NOMO-1 (cell line): ENCODE data around the gene KDM5A.

Experiments used
- DNase-seq, 2 experiments: peaks; one replicate each; lab custom pipeline; 2025; ENCODE audit not compliant: unreplicated experiment in 2 of 2; lab: John Stamatoyannopoulos, UW

KDM5A gene

DNA sequence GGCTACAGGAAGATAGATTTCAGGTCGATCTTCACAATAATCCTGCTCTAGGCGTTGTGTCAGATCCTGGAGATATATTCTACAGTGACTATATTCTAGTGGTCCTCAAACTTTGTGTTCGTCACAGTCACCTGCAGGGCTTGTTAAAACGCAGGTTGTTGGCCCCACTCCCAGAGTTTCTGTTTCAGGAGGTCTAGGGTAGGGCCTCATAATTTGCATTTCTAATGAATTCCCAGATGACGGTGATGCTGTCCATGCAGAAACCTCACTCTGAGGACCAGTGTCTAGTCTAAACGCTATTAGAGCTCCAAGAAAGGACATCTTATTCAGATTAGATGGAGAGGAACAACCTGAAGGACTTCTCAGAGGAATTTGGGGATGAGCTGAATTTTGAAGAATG lies 113.3 kb downstream of the KDM5A start:
- DNase-seq, result no peak

DNA sequence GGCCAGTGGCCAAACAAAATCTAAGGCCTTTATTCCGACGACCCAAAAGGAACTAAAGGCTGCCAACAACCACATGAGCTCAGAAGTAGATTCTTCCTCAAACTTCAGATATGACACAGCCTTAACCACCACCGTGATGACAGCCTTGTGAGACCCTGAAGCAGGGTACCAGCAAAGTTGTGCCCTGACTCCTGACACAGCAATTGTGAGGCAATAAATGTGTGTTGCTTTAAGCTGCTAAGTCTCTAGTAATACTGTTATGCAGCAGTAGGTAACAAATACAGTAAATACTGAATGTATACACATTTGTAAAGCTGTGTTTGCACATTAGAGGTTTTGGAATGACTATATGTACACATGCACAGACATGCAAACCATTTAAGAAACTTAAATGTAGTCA lies 115.7 kb downstream of the KDM5A start:
- DNase-seq, result peak; percentile 24 to 50

DNA sequence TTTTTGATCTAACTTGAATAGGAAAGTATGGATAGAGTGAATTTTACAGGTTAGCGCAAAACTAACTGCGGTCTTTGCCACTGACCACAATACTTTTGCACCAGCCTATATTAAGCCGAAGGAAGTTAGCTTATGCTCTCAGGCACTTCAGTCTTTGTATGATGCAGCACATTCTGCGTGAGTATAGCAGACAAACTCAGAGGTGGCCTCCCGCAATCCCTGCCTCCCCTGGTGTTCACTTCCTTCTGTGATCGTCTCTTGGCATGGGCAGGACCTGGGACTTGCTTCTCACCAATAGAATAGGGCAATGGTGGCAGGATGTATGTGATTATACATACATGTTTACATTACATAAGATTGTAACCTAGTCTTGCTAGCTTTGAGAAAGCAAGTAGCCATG lies 116.2 kb downstream of the KDM5A start:
- DNase-seq, result peak; percentile 29 to 50

DNA sequence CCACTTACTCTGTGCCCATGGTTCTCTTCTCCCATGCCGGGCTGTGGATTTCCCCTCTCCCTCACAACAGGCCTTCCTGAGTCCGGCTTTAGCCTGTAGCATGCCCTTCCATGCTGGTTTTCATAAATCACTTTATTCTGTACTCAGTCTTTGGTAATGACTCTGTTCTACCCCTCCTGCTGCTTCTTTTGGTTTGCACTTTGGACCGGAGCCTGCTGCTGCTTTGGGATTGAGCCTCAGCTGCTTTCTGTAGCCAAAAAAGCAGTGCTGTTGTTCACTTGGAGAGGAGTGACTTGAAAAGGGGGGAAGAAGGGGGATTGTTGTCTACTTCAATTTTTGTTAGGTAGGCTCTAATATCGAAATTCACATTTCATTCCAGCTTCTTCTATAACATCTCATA lies 118.0 kb downstream of the KDM5A start:
- DNase-seq, result no peak

- DNase-seq, result no peak
These were observed 119.9 kb downstream of the KDM5A start for GRCh38 chr12:269191-269590.

- DNase-seq, result no peak
These were observed 120.7 kb downstream of the KDM5A start for GRCh38 chr12:268483-268840.

DNA sequence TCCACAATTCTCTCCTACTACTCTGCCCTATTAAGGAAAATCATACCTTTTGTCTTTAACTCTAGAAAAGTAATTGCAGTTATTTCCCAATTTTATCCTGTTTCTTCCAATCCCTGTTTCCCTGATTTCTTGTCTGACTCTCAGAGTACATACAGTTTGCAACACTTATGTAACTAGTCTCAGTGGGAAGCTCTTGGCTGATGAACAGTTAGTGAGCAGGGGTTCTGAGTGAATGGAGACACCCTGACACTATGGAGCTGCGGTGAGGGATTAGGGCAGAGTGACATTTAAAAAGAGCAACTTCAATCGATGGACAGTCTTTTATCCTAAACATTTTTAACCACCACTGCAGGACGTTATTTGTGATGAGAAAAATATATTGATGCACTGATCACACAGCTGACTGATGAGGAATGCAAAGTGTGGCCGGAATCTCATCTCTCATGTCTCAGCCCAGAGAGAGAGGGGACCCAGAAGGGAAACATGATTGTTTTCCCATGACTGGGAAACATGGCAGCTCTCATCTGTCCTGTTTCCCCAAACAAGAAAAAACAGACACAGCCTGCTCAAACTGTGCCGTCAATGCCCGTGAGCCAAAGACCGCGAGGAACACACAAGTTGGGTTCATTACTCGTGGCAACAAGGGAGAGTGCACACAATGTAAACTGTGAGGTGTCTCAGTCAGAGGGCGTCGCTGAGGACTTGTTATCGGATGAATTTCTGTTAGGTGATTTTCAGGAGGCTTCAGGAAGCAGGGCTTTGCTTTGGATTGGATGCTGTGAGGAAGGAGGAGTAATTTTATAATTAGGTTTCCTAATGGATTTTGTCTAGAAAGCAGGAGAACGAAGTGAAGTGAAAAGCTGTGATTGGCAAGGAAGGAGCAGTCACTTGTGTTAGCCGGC lies 121.3 kb downstream of the KDM5A start:
- DNase-seq, result no peak

DNA sequence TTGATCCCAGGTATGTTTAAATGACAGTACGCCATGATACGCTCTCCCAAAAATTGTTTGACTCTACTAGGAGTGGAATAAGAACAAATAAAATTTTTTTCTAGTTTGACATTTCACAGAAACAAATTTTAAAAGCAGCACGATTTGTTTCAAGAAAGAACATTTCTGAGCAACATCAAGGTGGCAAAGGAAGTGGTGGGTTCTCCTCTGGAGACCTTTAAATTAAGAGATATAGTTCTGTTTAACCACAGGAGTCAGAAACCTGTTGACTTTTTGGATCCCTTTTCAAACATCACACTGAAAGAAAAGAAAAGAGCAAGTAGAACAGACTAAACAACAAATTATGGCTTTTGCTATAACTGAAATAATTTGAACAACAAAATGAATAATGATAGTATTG lies 124.0 kb downstream of the KDM5A start:
- no peak for DNase-seq

DNA sequence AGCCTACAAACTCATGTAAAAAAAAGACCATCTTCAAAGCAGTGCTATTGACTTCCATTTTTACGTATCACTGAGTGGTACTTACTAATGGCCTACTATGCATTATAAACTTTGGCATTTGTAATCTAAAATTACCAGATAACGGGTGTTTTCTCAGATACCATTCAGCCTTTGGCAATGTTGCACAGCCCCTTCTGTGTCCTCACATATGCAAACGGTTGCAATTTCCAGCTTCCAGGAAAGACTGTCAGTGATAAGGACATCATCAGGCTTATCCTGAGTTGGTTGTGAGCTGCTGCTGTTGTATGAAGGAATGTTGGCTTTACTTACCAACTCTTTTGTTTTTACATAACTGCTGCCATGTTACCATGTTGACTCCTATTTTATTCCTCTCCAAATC lies 124.9 kb downstream of the KDM5A start:
- DNase-seq, result no peak

DNA sequence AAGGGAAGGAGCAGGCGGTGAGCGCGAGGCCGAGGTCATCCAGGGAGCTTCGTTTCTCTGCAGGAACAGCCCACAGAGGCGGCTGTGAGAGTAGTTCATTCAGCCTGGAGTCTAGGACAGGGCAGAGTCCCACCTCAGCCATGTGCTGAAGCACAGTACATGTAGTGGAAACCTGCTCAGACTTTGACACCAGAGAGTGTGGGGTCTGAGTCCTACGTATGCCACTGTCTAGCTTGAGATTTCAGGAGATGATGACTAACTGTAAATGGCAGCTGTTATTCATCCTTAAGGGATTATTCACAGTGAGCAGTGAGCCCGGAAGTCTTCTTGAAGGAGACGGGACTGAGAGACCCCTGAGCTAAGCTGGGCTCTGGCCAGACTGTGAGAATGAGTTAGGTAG lies 125.5 kb downstream of the KDM5A start:
- no peak for DNase-seq

DNA sequence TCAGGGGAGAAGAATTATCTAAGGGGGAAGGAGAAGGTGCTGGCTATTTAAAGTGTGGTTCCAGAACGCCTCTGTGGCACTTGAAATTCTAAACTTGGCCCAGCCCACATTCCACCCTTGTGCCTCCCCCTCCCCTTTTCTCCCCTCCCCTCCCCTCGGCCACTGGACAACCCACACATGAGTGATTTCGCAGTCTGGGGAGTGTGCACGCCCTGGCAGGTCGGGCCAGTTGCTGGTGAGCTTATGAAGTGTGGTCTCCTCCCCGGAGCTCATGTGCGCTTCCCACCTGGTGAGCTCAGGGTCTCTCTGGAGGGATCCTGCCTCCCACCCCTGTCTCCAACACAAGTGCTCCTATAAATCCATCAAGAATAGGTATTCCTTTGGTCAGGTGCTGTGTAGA lies 126.3 kb downstream of the KDM5A start, which contains the start of gene SLC6A13:
Gene SLC6A13 (minus strand): TSS at position 20 of the 400 bp plus-strand sequence. CDS start 2,784 bp downstream, outside the sequence.
- DNase-seq, result no peak

- DNase-seq, result no peak
These were observed 127.0 kb downstream of the KDM5A start for GRCh38 chr12:262113-262512.

GRCh38 chr12:257521-258321 lies 131.4 kb downstream of the KDM5A start:
- DNase-seq, result no peak

GRCh38 chr12:256958-257357 lies 132.2 kb downstream of the KDM5A start:
- no peak for DNase-seq

DNA sequence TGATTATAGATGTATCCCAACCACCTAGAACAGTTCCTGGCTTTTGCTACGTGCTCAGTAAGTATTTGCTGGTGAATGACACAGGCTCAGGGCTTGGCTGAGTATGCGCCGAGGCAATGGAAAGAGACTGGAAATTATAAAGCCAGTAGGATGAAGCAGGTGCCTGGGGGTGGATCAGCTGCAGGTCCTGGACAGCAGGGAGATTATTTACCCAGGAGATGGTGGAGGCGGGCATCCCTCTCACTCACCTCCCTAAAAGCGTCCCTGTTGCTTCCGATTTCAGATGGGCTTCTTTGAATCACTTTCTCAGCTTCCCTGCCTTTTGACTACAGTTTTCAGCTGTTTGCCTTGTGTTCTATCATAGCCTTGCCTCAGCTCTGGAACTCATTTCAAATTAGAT lies 132.9 kb downstream of the KDM5A start:
- no peak for DNase-seq

- DNase-seq, result no peak
These were observed 134.2 kb downstream of the KDM5A start for GRCh38 chr12:254912-255311.

DNA sequence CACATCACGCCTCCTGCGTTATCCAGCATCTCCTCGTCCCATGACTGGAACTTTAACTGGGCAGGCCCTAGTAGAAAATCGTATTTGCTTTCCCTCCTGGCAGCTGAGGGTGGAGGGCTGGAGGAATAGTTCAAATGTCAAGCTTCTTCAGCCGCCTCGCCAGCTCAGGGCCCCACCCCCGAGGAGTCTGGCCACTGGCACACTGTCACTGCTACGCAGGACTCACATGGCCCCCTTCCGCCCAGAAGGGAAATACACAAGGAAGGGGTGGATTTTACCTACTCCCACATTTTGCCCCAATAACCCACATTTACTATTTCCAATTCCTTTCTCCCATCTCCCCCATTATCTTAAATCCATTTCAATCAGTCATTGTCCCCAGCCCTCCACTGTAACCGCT lies 135.1 kb downstream of the KDM5A start:
- no peak for DNase-seq

- DNase-seq, result no peak
These were observed 135.8 kb downstream of the KDM5A start for GRCh38 chr12:253116-253831.

GRCh38 chr12:252636-253035 lies 136.5 kb downstream of the KDM5A start:
- DNase-seq, result no peak

DNA sequence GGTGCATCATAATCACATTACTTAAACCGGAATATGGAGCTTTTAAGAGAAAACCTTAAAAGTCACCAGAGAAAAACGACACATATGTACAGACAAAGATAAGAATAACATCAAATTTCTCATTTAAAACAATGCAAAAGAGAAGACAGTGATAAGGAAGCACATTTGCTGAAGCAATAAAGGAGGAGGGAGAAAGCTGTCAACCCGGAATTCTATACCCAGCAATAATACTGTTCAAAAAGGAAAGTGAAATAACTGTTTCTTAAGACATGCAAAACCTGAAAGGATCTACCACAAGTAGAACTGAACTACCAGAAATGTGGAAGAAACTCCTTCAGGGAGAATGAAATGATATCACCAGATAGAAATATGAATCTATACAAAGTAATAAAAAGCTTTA lies 141.8 kb downstream of the KDM5A start:
- DNase-seq, result no peak

GRCh38 chr12:243381-243780 lies 145.7 kb downstream of the KDM5A start:
- DNase-seq, result no peak
